ENCODE results near the gene PNKD.

GRCh38 chr2:218229851-218230250, 40.5 kb upstream of the PNKD start:
- no peak for TF ChIP-seq CTCF (IDR thresholded peaks at IDR 0.05)
- no peak for TF ChIP-seq POLR2AphosphoS5 (IDR thresholded peaks at IDR 0.05)
- TF ChIP-seq POLR2A (IDR thresholded peaks at IDR 0.05) = no peak
